Iris pigment epithelial cell (primary cell): Measurements from ENCODE around the gene LSAMP.

Experiments
- DNase-seq: peaks from one replicate; pipeline ENCODE4 v3.0.0-alpha.2; 2011; ENCODE audit warnings: low read depth

Gene LSAMP

DNA sequence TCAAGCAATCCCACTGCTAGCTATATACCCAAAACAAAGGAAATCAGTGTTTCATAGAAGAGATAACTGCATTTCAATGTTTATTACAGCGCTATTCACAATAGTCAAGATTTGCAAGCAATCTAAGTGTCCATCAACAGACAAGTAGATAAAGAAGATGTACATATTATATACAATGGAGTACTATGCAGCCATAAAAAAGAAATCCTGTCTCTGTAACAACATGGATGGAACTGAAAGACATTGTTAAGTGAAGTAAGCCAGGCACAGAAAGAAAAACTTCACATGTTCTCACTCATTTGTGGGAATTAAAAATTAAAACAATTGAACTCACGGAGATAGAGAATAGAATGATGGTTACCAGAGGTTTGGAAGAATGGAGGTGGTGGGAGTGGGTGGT lies 89.2 kb downstream of the LSAMP start:
- DNase-seq = no peak

DNA sequence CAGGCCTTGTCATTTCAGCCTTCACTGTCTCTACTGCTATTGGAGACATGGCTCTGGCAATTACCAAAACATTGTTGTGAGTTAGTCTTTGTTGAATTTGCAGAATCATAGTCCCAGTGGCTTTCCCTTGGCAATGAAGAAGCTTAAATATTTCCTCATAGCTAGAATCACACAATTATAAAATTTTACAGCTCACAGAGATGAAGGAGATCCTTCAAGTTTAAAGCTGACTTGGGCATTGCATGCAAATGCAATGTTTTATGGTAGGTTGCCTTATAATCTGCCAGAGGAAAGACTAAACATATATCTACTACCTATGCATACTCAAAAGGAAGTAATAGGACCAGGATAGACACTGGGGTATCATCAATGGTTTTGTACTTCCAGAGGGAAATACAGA lies 90.9 kb downstream of the LSAMP start:
- DNase-seq = no peak

- no peak for DNase-seq
Measured at GRCh38 chr3:116350119-116350733, 95.1 kb downstream of the LSAMP start.

- DNase-seq = no peak
Measured at GRCh38 chr3:116348216-116348615, 97.1 kb downstream of the LSAMP start.

- DNase-seq = no peak
Measured at GRCh38 chr3:116342499-116342898, 102.8 kb downstream of the LSAMP start.

DNA sequence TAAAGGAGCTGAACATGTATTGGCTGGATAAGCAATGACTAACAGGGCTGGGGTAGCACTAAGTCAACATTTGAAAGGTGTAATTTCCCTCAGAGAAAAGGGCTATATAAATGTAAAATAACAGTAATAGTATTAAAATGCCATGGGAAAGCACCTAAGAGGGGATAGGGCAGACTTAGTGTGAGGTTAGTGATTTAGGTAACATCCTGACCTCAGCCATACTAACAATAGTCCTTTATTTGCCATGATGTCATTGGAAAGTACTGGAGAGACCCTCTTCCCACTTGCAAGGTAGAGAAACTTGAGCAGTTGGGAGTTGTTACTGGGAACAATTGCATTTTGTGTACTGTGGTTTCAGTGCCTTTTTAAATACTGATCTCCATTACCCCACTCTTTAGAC lies 103.4 kb downstream of the LSAMP start:
- no peak for DNase-seq

DNA sequence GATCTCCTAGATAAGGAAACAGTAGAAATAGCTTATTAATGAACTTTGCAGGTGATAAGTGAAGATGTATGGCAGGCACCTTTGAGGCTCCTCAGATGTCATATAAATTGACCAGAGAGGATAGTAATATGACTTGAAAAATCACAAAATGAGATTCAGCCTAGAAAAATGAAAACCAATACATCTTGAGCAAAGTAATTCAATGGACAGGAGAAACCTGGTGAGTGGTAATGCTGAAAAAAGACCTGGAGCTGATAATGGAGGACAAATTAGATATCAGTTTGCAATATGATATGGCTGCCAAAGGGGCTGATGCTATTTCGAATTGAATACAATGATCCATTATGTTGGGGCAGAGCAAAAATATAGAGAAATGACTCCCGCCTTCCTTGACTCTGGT lies 103.9 kb downstream of the LSAMP start:
- no peak for DNase-seq

DNA sequence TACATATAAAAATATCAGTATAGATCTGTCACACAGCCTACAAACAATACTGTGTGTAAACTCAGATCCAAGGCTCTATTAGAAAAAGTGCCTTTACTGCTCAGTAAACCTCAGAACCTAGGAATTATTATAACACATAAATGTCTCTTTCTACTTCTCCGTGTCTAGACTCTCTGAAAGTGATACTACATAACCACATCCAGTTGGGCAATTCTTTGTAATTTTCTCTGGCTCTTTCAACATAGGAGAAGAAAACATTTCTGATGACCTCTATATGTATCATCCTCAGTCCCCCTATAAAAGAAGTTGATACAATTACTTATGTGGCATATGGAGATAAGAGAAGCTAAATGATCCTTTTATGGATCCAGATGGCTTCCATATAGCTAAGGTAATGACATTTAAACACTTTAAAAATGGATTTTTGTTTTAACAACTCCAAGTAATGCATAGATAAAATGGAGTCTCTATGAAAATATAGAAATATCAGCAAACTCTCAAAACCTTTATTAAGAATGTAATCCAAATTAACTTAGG lies 104.5 kb downstream of the LSAMP start:
- DNase-seq = no peak

DNA sequence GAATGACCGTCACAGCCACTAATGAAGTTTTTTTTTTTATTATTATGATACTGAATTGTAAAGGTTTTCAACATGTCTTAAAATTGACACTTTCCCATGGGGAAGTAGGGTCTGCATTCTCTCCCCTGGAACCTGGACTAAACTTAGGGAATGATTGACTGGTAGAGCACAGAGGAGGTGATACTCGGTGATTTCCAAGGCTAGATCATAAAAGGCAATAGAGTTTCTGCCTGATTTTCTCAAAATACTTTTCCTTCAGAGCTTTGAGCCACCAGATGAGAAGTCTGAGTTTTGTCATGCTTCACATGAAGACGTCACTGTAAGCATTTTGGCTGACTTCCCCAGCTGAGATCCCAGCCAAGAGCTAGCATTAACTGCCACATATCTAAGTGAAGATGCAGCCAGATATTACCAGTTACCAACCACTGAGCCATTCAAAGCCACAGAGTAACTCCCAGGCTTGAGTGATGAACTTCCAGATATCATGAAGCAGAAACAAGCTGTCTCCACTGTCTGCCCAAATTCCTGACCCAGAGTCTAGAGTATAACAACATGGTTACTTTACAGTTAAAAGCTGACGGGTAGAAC lies 105.8 kb downstream of the LSAMP start:
- DNase-seq = peak; percentile 11

DNA sequence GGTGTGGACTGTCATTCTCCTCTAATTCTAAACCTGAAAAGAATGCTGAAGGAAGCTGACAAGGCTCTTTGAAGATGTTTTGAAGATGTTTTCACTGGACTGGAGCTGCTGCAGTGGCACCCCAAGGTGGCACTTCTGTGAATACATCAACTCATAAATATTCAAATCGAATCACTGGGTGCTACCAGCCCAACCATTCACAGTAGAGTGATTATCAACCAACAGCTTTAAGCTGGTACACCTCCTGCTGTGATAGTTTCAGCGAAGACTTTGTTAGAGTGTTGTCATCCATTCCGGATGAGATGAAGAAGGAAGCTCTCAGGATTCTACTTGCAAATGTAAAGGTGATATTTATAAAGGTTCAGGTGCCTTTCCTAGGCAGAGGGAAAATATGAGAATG lies 106.6 kb downstream of the LSAMP start:
- no peak for DNase-seq

DNA sequence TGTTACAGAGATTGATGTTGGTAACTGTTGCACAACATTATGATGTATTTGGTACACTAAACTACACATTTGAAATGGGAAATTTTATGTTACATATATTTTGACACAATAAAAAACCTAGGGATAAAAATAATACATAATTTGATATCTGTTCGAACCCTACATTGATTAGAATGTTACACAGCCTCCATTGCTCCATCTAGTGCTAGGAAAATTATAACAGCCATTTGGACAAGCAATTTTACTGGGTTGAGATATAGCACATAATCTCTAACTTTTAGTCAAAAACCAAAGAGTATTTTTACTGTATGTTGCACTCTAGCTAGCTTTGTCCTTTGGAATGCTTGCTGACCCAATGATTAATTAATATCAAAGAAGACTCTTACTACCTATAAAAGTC lies 108.1 kb downstream of the LSAMP start:
- DNase-seq = no peak

DNA sequence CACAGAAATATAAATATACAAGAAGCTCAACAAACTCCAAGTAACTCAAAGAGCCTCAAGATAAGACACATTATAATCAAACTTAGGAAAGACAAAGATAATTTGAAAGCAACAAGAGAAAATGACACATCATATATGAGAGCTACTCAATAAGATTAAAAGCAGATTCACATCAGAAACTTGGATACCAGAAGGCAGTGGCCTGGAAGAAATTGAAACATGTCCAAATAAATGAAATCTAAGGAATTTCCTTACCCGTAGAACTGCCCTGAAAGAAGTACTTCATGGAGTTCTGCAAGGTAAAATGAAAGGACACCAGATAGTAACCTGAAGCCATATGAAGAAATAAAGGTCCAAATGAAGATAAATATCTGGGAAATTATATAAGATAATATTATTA lies 113.9 kb downstream of the LSAMP start:
- no peak for DNase-seq

DNA sequence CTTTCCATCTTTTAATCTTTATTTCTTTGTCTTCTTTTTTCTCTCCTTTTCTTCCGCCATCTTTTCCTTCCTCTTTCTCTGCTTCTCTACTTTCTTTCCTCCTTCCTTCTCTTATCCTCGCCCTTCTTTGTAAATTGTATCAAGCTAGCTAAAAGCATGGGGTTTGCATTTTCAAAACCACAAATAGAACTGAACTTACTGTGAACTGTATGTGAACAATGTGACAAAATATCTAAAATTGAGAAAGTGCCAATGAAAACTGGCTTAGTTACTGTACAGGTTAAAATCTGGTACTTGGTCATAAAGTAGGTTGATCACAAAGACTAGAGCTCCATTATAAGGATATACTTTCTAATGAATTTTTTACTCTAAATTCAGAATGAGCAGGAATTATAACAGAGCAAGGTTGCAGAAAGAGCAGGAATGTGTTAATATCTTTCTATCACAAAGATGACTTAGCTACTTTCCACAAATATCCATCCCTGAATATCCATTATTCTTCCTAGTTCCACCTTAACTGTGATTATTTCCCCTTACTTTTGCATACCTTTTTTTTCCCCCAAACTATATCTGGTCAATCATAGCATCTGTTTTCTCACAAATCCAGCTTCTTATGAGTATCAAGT lies 122.4 kb downstream of the LSAMP start:
- DNase-seq = peak; percentile 1

DNA sequence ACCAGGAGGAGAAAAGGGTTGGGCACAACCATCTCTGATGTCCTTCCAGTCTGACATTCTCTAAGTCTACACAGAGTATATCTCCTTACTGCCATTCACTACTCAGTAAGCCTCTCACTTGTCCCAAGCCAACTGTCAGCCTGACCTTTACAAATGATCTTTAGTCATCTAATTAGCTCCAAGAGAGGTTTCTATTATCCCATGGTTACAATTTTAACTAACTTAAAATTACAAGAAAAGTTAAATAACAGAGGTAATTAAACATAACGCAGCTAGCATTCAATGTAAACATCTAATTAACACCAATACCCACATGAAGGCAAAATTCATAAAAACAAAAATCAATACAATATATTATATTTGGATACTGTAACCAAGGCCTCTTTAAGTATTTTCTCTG lies 126.9 kb downstream of the LSAMP start:
- no peak for DNase-seq

DNA sequence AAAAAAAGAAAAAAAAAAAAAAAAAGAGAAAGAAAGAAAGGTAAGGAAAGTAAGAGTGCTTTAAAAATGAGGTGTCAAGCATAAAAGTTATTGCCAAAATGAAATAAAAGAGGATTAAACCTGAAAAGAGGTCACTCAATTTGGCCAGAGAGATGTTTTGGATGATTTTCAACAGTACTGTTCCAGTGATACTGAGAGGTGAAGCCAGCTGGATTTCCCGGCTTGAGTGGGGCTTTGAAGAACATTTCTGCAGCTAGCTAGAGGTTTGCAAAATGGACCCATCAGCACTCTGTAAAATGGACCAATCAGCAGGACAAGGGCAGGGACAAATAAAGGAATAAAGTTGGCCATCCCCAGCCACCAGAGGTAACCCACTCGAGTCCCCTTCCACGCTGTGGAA lies 128.5 kb downstream of the LSAMP start:
- no peak for DNase-seq

GRCh38 chr3:116314476-116314875 lies 130.8 kb downstream of the LSAMP start:
- no peak for DNase-seq

GRCh38 chr3:116306720-116307119 lies 138.6 kb downstream of the LSAMP start:
- DNase-seq = no peak

- DNase-seq = no peak
Measured at GRCh38 chr3:116306149-116306548, 139.1 kb downstream of the LSAMP start.

GRCh38 chr3:116302087-116302747 lies 143.1 kb downstream of the LSAMP start:
- peak; percentile 4 for DNase-seq

- no peak for DNase-seq
Measured at GRCh38 chr3:116301422-116301821, 143.9 kb downstream of the LSAMP start.

- no peak for DNase-seq
Measured at GRCh38 chr3:116300226-116300625, 145.1 kb downstream of the LSAMP start.

DNA sequence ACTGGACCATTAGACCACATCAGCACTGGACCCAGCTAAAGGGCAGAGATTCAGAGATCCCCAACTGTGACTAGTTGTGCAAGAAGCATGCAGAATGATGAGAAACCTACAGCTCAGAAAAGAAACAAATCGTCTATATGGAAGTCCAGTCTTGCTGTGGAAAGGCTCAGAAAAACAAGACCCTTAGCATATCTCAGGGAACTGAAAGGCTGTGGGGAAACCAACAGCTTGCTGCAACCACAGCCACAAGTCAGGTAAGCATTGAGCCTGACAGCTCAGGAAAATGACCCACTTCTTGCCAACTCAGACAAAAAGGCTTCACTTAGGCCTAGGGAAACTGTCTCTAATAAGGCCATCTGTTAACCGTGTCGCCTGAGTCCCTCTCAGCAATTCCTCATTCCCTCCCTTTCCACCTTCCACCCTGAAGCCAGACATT lies 145.6 kb downstream of the LSAMP start:
- DNase-seq = peak; percentile 3

GRCh38 chr3:116298151-116298550 lies 147.1 kb downstream of the LSAMP start:
- no peak for DNase-seq
